ENCODE data around the gene CD274.
"Not testable (repeated sequence)": the region's sequence is repeated elsewhere in the genome, so short reads cannot be mapped to it uniquely, and the experiment has no call there.

CD274 gene

GRCh38 chr9:5428794-5429528 is 21.4 kb upstream of the CD274 start:
- Histone ChIP-seq H3K27me3 (replicated peaks; ENCODE audit: control insufficient read depth, insufficient read depth, low read length) (no peaks in the 10 kb centered on the region), H3K36me3 (ENCODE audit: control insufficient read depth, insufficient read depth, low read length) (peaks cover 2% of the 10 kb centered on the region), H3K4me3 (replicated peaks; ENCODE audit: low read depth, low read length) (no peak overlapping the region)
- DNase-seq (ENCODE audit: extremely low read depth, insufficient read length) = no peak
- TF ChIP-seq CTCF (IDR thresholded peaks at IDR 0.05; ENCODE audit: insufficient read depth, low read length, poor library complexity, severe bottlenecking) = peak; percentile 4

DNA sequence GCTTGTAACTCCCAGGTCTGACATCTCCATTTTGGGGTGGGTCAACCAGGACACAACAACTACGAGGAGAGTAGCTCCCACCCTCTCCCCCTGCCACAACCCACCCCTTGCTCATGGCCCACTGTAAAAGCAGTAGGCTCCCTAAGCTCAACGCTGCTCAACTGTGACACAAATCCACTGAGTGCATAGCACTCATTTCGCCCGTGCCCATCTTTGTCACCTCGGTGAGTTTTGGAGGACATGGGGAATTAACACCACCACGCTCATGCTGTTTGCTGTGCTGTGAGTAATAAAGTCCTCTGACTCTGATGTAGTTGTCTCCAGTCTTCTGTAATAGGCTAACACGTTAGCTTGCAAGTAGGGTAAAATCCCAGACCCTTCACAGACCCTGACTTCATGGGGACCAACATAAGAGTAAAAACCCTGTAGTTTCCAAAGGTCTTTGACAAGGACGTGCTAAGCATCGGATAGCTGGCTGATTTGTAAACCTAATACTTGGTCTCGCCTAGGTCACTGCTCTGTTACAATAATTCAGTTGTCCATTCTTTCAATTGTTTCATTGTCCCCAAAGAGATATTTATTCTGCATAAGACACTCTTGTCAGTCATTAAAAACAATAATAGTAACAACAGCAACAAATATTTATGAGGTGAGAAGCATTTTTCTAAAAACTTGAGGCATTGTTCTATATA is 20.3 kb upstream of the CD274 start:
- TF ChIP-seq CTCF (IDR thresholded peaks at IDR 0.05; ENCODE audit: insufficient read depth, low read length, poor library complexity, severe bottlenecking) = no peak
- no peak for DNase-seq (ENCODE audit: extremely low read depth, insufficient read length)
- H3K36me3 ChIP-seq (ENCODE audit: control insufficient read depth, insufficient read depth, low read length) = peaks cover 4% of the 10 kb centered on the region
- H3K4me3 ChIP-seq (replicated peaks; ENCODE audit: low read depth, low read length) = no peak overlapping the region
- H3K27me3 ChIP-seq (replicated peaks; ENCODE audit: control insufficient read depth, insufficient read depth, low read length) = no peaks in the 10 kb centered on the region

DNA sequence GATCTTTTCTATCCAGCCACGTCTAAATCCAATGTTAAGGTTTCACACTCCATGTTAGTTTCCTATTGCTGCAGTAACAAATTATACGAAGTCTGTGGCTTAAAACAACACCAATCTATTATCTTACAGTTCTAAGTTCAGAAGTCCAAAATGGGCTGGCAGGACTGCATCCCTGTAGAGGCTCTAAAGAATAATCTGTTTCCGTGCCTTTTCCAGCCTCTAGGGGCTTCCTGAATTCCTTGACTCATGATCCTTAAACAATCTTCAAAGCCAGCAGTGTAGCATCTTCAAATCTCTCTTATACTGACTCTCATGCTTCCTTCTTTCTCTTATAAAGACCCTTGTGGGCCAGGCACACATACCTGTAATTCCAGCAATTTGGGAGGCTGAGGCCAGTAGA is 19.4 kb upstream of the CD274 start:
- no peaks in the 10 kb centered on the region for H3K27me3 ChIP-seq (replicated peaks; ENCODE audit: control insufficient read depth, insufficient read depth, low read length)
- no peak overlapping the region for H3K4me3 ChIP-seq (replicated peaks; ENCODE audit: low read depth, low read length)
- DNase-seq (ENCODE audit: extremely low read depth, insufficient read length) = no peak
- H3K36me3 ChIP-seq (ENCODE audit: control insufficient read depth, insufficient read depth, low read length) = peaks cover 5% of the 10 kb centered on the region
- TF ChIP-seq CTCF (IDR thresholded peaks at IDR 0.05; ENCODE audit: insufficient read depth, low read length, poor library complexity, severe bottlenecking) = no peak

DNA sequence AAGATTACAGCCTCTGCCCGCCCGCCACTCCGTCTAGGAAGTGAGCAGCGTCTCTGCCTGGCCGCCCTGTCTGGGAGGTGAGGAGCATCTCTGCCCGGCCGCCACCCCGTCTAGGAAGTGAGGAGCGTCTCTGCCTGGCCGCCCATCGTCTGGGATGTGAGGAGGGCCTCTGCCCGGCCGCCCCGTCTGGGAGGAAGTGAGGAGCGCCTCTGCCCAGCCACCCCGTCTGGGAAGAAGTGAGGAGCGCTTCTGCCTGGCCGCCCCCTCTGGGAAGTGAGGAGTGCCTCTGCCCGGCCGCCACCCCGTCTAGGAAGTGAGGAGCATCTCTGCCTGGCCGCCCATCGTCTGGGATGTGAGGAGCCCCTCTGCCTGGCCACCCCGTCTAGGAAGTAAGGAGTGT is 17.5 kb upstream of the CD274 start:
- H3K4me3 ChIP-seq (replicated peaks; ENCODE audit: low read depth, low read length); H3K27me3 ChIP-seq (replicated peaks; ENCODE audit: control insufficient read depth, insufficient read depth, low read length); H3K36me3 ChIP-seq (ENCODE audit: control insufficient read depth, insufficient read depth, low read length); DNase-seq (ENCODE audit: extremely low read depth, insufficient read length): not testable (repeated sequence)

- DNase-seq (ENCODE audit: extremely low read depth, insufficient read length); H3K36me3 ChIP-seq (ENCODE audit: control insufficient read depth, insufficient read depth, low read length); H3K27me3 ChIP-seq (replicated peaks; ENCODE audit: control insufficient read depth, insufficient read depth, low read length); H3K4me3 ChIP-seq (replicated peaks; ENCODE audit: low read depth, low read length): not testable (repeated sequence)
Observed at GRCh38 chr9:5433328-5433727, 17.0 kb upstream of the CD274 start.

DNA sequence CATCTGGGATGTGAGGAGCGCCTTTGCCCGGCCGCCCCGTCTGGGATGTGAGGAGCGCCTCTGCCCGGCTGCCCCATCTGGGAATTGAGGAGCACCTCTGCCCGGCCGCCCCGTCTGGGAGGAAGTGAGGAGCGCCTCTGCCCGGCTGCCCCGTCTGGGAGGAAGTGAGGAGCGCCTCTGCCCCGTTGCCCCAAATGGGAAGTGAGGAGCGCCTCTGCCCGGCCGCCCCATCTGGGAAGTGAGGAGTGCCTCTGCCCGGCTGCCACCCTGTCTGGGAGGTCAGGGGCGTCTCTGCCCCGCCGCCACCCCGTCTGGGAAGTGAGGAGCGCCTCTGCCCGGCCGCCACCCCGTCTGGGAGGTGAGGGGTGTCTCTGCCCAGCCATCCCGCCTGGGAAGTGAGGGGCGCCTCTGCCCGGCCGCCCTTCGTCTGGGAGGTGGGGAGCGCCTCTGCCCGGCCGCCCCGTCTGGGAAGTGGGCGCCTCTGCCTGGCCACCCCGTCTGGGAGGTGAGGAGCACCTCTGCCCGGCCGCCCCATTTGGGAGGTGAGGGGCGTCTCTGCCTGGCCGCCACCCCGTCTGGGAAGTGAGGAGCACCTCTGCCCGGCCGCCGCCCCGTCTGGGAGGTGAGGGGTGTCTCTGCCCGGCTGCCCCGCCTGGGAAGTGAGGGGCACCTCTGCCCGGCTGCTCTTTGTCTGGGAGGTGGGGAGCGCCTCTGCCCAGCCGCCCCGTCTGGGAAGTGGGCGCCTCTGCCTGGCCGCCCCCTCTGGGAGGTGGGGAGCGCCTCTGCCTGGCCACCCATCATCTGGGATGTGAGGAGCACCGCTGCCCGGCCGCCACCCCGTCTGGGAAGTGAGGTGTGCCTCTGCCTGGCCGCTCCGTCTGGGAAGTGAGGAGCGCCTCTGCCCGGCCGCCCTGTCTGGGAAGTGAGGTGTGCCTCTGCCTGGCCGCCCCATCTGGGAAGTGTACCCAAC is 16.2 kb upstream of the CD274 start:
- H3K4me3 ChIP-seq (replicated peaks; ENCODE audit: low read depth, low read length); H3K36me3 ChIP-seq (ENCODE audit: control insufficient read depth, insufficient read depth, low read length); DNase-seq (ENCODE audit: extremely low read depth, insufficient read length); H3K27me3 ChIP-seq (replicated peaks; ENCODE audit: control insufficient read depth, insufficient read depth, low read length): not testable (repeated sequence)

DNA sequence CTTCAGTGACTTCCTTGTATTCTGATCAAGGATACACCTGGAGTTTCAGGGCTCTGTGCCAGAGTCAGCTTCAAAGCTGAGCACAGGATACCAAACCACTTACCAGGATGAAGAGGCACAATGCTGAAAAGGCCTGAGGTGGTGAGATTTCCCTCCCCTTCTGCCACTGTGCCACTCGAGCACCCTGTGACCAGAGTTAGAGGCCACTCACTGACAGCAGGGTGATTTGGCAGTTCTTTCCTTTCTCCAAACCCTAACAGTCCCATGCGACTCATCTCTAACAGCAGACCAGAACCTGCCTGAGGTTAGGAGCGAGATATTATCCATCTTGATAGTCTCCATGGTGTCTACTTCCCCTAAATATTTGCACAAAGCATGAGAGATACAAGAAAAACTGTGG is 14.4 kb upstream of the CD274 start:
- no peak for TF ChIP-seq CTCF (IDR thresholded peaks at IDR 0.05; ENCODE audit: insufficient read depth, low read length, poor library complexity, severe bottlenecking)
- DNase-seq (ENCODE audit: extremely low read depth, insufficient read length) = no peak

More for the DNA sequence above, 14.4 kb upstream of the CD274 start:
- no peak overlapping the region for H3K4me3 ChIP-seq (replicated peaks; ENCODE audit: low read depth, low read length)
- no peaks in the 10 kb centered on the region for H3K27me3 ChIP-seq (replicated peaks; ENCODE audit: control insufficient read depth, insufficient read depth, low read length)
- H3K36me3 ChIP-seq (ENCODE audit: control insufficient read depth, insufficient read depth, low read length) = peaks cover 3% of the 10 kb centered on the region
